NB4 (cell line): ENCODE measurements around the gene DLX3.

Experiments
- CTCF ChIP-seq: IDR thresholded peaks from one replicate; pipeline ENCODE4 v1.5.1; 2012; ENCODE audit warnings: low read depth, low read length
- POLR2A ChIP-seq: IDR thresholded peaks from 2 replicates; pipeline ENCODE4 v1.6.1; 2011; ENCODE audit warnings: mild to moderate bottlenecking; ENCODE audit not compliant: insufficient read length; ENCODE audit errors: extremely low read depth
- TF ChIP-seq, protein P1 (sequence below): IDR thresholded peaks from 2 replicates; pipeline ENCODE4 v1.6.1; 2011; ENCODE audit warnings: low read depth, low read length

DNA sequence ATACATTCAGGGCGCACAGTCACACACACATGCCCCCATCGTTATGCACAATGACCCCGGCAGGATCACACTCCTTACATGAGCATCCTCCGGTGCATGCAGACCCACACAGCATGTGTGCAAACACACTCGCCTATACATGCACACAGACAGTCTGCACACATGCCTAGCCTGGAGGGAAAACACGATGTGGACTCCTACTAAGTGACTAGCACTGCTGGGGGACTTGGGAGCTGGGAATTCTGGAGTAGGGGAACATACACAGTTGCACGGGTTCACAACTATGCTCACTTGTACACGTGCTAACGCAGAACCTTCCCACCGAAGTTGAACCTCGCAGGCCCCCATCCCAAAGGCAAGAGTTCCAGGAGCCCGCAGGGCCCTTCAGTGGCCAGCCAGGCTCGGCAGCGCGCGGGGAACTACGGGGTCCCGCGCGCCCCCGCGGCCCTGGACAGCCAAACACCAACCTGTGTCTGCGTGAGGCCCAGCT lies 2.0 kb downstream of the DLX3 start:
- TF ChIP-seq CTCF, result no peak
- TF ChIP-seq, protein P1, sequence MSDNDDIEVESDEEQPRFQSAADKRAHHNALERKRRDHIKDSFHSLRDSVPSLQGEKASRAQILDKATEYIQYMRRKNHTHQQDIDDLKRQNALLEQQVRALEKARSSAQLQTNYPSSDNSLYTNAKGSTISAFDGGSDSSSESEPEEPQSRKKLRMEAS, result no peak
- TF ChIP-seq POLR2A, result no peak
